ENCODE results near the gene RIMKLA.

Gene RIMKLA

DNA sequence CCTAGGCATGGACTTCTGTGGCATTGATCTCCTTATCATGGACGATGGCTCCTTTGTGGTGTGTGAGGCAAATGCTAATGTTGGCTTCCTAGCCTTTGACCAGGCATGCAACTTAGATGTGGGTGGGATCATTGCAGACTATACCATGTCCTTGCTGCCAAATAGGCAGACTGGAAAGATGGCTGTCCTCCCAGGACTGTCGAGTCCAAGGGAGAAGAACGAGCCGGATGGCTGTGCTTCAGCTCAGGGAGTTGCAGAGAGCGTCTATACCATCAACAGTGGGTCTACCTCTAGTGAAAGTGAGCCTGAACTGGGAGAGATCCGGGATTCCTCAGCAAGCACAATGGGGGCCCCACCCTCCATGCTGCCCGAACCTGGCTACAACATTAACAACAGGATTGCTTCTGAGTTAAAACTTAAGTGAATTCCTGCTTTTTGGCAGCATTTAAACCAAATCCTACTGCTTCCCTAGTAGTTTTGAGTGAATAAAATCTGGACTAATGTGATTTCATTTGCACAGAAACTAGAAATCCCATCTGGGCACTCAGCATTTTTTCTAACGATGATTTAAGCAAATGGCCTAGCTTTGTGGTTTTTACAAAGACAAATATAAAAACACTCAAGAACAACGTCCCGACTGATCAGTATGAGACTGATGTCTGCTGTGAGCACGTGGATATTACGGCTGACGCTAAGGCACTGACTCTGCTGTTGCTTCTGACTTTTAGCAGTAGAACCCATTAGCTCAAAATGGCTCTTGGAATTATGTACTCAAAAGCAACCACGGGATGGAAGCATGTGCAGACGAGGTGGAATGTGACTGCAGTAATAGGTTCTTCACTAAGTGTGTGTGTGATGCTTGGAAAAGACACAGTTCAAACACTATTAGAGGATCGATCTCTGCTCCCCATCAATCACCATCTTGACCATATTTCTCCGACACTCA lies 34.2 kb downstream of the RIMKLA start:
- no peak for DNase-seq (ENCODE audit: low spot score)
- ChIA-PET POLR2A (ENCODE audit: low non-redundant PET) (no interaction called here), CTCF (no interaction called here)
- H3K27ac ChIP-seq = no peak overlapping the region
- TF ChIP-seq, protein P1, sequence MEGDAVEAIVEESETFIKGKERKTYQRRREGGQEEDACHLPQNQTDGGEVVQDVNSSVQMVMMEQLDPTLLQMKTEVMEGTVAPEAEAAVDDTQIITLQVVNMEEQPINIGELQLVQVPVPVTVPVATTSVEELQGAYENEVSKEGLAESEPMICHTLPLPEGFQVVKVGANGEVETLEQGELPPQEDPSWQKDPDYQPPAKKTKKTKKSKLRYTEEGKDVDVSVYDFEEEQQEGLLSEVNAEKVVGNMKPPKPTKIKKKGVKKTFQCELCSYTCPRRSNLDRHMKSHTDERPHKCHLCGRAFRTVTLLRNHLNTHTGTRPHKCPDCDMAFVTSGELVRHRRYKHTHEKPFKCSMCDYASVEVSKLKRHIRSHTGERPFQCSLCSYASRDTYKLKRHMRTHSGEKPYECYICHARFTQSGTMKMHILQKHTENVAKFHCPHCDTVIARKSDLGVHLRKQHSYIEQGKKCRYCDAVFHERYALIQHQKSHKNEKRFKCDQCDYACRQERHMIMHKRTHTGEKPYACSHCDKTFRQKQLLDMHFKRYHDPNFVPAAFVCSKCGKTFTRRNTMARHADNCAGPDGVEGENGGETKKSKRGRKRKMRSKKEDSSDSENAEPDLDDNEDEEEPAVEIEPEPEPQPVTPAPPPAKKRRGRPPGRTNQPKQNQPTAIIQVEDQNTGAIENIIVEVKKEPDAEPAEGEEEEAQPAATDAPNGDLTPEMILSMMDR (conservative IDR thresholded peaks at IDR 0.05; ENCODE audit: low read depth) = no peak

DNA sequence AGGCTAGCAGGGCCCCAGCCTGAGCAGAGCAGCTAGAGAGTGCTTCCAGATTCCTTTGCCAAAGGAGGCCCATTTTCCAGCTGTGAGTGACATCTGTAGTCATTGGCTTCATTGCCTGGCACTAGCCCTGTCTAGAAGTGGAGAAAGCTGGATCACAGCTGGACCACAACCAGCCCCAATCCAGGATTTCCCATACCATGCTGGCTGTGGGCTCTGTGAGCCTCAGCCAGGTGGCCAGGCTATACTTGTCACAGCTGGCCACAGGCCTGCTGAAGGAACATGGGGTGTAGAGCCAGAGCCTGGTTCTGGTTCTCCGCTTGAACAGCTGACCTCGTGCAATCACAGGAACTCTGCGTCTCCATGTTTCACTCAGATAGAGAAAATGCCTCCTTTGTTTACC lies 36.6 kb downstream of the RIMKLA start:
- TF ChIP-seq, protein P1 (conservative IDR thresholded peaks at IDR 0.05; ENCODE audit: low read depth) = no peak
- CTCF ChIA-PET = no interaction called here
- no peak overlapping the region for H3K27ac ChIP-seq
- DNase-seq (ENCODE audit: low spot score) = no peak
- POLR2A ChIA-PET (ENCODE audit: low non-redundant PET) = no interaction called here

DNA sequence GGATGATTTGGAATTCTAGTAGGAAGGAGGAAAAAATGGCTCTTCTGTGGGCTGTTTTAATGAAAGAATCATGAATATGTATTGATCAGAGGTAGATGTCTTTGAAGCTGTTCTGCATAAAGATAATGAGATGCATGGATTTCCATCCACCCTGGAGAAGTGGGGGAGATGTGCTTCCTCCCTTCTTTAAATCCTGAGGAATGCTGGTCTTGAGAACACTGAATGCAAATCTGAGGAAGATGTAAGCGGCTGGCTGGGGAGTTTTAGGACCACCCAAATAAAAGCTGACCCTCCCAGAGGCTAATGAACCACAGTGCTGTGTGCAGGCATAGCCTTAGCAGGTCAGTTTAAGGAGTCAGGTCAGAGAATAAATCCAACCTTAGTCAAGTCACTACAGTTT lies 37.9 kb downstream of the RIMKLA start:
- TF ChIP-seq, protein P1 (conservative IDR thresholded peaks at IDR 0.05; ENCODE audit: low read depth) = no peak
- H3K27ac ChIP-seq = no peak overlapping the region
- CTCF ChIA-PET = no interaction called here
- POLR2A ChIA-PET (ENCODE audit: low non-redundant PET) = no interaction called here
- no peak for DNase-seq (ENCODE audit: low spot score)

DNA sequence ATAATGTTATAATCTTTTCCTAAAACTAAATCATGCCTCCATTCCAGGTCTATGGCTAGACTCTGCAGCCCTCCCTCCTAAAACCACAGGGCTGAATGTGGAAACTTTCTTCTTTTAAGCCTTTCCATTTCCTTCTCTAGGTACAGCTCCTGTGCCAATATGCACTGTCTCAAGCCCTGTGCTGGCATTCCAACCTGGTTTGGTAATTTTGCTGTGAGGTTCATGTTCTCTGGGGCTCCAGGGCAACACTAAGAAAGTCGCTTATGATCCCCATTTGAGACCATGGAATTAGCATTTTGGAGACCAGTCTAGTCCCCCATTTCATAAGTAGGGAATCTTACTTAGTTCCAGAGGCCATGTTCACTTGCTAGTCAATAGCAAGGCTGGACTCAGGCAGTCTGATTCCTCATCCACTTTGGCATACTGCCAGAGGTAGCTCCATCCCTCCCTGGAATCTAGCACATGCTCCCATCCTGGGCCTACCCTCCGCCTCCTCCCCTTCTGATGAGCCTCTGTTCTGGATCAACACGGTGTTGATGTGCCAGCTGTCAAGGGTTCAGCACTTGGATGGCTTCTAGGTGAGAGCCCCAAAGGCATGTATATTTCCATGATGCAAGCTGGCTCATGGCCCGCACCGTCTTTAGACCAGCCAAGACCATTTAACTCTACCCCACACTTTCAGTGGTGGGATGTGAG lies 38.7 kb downstream of the RIMKLA start:
- ChIA-PET POLR2A (ENCODE audit: low non-redundant PET) (no interaction called here), CTCF (no interaction called here)
- H3K27ac ChIP-seq = no peak overlapping the region
- TF ChIP-seq, protein P1 (conservative IDR thresholded peaks at IDR 0.05; ENCODE audit: low read depth) = no peak
- DNase-seq (ENCODE audit: low spot score) = no peak

DNA sequence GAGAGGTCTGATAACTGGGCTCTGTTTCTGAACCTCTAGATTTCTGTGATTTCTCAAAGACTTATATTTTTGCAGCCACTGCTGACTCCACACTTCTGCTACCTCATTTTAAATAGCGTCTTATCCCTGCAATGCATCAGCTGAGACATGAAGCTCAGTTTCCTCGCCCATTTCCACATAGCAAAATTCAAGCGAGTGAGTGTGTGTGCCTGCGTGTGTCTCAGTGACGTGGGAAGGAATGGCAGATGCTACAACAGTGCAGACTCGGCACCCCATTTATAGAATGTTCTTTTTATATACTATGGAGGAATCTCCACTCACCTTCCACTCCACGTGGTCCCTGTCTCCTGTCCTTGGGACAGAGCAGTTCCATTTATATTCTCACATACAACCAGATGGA lies 39.5 kb downstream of the RIMKLA start:
- POLR2A ChIA-PET (ENCODE audit: low non-redundant PET) = no interaction called here
- CTCF ChIA-PET = no interaction called here
- H3K27ac ChIP-seq = no peak overlapping the region
- TF ChIP-seq, protein P1 (conservative IDR thresholded peaks at IDR 0.05; ENCODE audit: low read depth) = no peak
- DNase-seq (ENCODE audit: low spot score) = no peak

DNA sequence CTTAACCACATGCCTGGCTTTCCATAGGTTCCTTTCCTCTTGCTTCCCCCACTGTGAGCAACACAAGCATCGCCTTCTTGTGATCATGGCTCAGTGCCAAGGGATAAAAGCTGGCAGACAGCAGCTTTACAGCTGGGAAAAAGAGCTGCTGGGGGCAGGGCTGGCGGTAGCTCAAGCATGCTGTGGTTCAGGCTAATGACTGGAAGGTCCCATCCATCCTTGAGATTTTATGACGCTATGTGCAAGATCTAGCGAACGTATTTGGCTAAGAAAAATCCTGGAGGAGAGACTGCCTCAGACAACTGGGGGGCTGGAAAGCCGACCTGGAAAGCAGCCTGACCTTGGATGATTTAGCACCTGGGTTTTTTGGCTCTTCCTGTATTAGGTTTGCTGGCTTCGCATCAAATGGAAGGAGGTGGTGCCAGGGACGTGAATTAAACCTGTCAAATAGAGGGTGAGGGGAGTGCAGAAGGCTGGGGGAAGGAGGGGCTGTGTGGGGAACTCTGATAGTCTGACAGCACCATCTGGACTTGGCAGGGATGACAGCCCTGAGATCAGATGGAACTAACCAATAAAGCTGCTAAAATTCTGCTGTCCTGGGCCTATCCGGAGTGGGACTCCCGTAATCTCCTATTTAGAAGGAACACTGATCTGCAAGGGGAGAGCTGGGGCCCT lies 40.5 kb downstream of the RIMKLA start:
- H3K27ac ChIP-seq = peak overlapping the region; percentile 63
- no peak for DNase-seq (ENCODE audit: low spot score)
- TF ChIP-seq, protein P1 (conservative IDR thresholded peaks at IDR 0.05; ENCODE audit: low read depth) = no peak
- CTCF ChIA-PET = no interaction called here
- POLR2A ChIA-PET (ENCODE audit: low non-redundant PET) = no interaction called here

All from RWPE1 (cell line).